Body of pancreas (tissue), 4 donors: ENCODE results near the gene ASXL1. TPM values are rescaled to one million over a fixed set of nuclear protein-coding genes. Genes with fewer than 3 reads are reported as not detected.
"Not testable (repeated sequence)": the region's sequence is repeated elsewhere in the genome, so short reads cannot be mapped to it uniquely, and the experiment has no call there.

Experiments used
- ATAC-seq: fragments of 150-250 bp; one replicate; pipeline ENCODE4 v1.9.1; 2016
- DNase-seq, 4 donors: peaks; one replicate each; pipeline ENCODE4 v3.0.0-alpha.2; 2019
- H3K27ac ChIP-seq, 4 donors: fragments of 200-600 bp; sonication (generic); 1 replicate in 3 of 4; 2 replicates in 1 of 4; pipeline versions ENCODE4 v1.5.1 to v1.6.1; 2016 to 2019; ENCODE audit warnings: mild to moderate bottlenecking in 1 of 4, mixed read lengths in 1 of 4, moderate library complexity in 1 of 4
- H3K27me3 ChIP-seq, 2 donors: fragments of 200-600 bp; sonication (generic); one replicate each; pipeline ENCODE4 v1.6.0; 2016; ENCODE audit warnings: mild to moderate bottlenecking in 1 of 2
- H3K36me3 ChIP-seq, 2 donors: fragments of 200-600 bp; sonication (generic); replicated peaks in 1 of 2; 2 replicates each; pipeline ENCODE4 v1.5.1; 2016; ENCODE audit warnings: low read depth in 2 of 2; ENCODE audit not compliant: insufficient read depth in 1 of 2
- H3K4me1 ChIP-seq: fragments of 200-600 bp; sonication (generic); one replicate; pipeline ENCODE4 v1.6.0; 2016
- H3K4me3 ChIP-seq, 2 donors: fragments of 200-600 bp; sonication (generic); 1 replicate in 1 of 2; 2 replicates in 1 of 2; pipeline ENCODE4 v1.5.1; 2016 to 2019
- H3K9me3 ChIP-seq, 3 donors: fragments of 200-600 bp; sonication (generic); 1 replicate in 2 of 3; 2 replicates in 1 of 3; pipeline ENCODE4 v1.5.1; 2016
- CTCF ChIP-seq, 7 experiments: fragments of 450-650 bp in 4 of 7; fragments of 200-600 bp in 3 of 7; sonication (generic) in 3 of 7; IDR thresholded peaks; one replicate each; pipeline ENCODE4 v1.5.1; 2016 to 2019; ENCODE audit warnings: antibody characterized with exemption in 7 of 7
- POLR2A ChIP-seq, 3 donors: fragments of 450-650 bp; IDR thresholded peaks; one replicate each; pipeline ENCODE4 v1.6.1; 2016; ENCODE audit warnings: antibody characterized with exemption in 3 of 3, mild to moderate bottlenecking in 2 of 3
- WGBS, 2 donors: methylation state at CpG; one replicate each; pipeline ENCODE4 v1.1.5; 2017; 5-methylcytosine and 5-hydroxymethylcytosine counted together
- intact Hi-C: fragments of 100-400 bp; cut with DNase I; formaldehyde crosslinking; loops from one replicate; pipeline ENCODE4 v1.15.1; 2023
- total RNA-seq, 2 donors: library from RNA; depleted of rRNA; stranded (reverse); fragments of >200 nt; gene quantifications; one replicate each; pipeline ENCODE4 v1.1.0, GENCODE V29; 2016

ASXL1 gene
- total RNA-seq, 2 donors from 2014 or later = 57.9 to 102 TPM

GRCh38 chr20:32336918-32337347, 21.2 kb upstream of the ASXL1 start:
- H3K27ac ChIP-seq = peak overlapping the region in 1 of 4 donors; percentile 5
- no peak for DNase-seq
- peak; percentile 35 to 72 (median 60) for TF ChIP-seq CTCF (IDR thresholded peaks at IDR 0.05)
- no peak for TF ChIP-seq POLR2A (IDR thresholded peaks at IDR 0.05)
- no peaks in the 10 kb centered on the region for H3K27me3 ChIP-seq
- no peaks in the 10 kb centered on the region for H3K9me3 ChIP-seq
- H3K4me1 ChIP-seq = peaks cover 56% of the 10 kb centered on the region
- no peaks in the 10 kb centered on the region for H3K36me3 ChIP-seq
- intact Hi-C loops = no loop called here
- 14 to 23% methylated on average over 5 of the region's 5 CpGs for WGBS, 2 donors
- H3K4me3 ChIP-seq = no peak overlapping the region
- no peak for ATAC-seq

GRCh38 chr20:32337937-32338661, 20.0 kb upstream of the ASXL1 start:
- TF ChIP-seq CTCF (IDR thresholded peaks at IDR 0.05) (no peak), POLR2A (IDR thresholded peaks at IDR 0.05) (no peak)
- ATAC-seq = no peak
- intact Hi-C loops = no loop called here
- Histone ChIP-seq H3K27ac (peak overlapping the region in 3 of 4 donors; percentile 32 to 69 (median 55)), H3K9me3 (no peaks in the 10 kb centered on the region), H3K36me3 (no peaks in the 10 kb centered on the region), H3K4me1 (peaks cover 48% of the 10 kb centered on the region), H3K27me3 (no peaks in the 10 kb centered on the region), H3K4me3 (no peak overlapping the region)
- no peak for DNase-seq
- 84 to 91% methylated on average over 11 of the region's 11 CpGs for WGBS, 2 donors

- intact Hi-C loops = no loop called here
- TF ChIP-seq CTCF (IDR thresholded peaks at IDR 0.05) (no peak), POLR2A (IDR thresholded peaks at IDR 0.05) (no peak)
- Histone ChIP-seq H3K27ac (peak overlapping the region; percentile 4 to 69 (median 44)), H3K27me3 (no peaks in the 10 kb centered on the region), H3K4me3 (no peak overlapping the region), H3K36me3 (no peaks in the 10 kb centered on the region), H3K4me1 (peaks cover 48% of the 10 kb centered on the region), H3K9me3 (no peaks in the 10 kb centered on the region)
- ATAC-seq (no peak), DNase-seq (peak in 1 of 4 donors; percentile 29)
- WGBS, 2 donors = 80 to 81% methylated on average over 7 of the region's 7 CpGs
These were observed 19.5 kb upstream of the ASXL1 start for GRCh38 chr20:32338665-32339064.

- intact Hi-C loops = no loop called here
- H3K4me1 ChIP-seq = peaks cover 44% of the 10 kb centered on the region
- 20 to 28% methylated on average over 2 of the region's 2 CpGs for WGBS, 2 donors
- H3K36me3 ChIP-seq = no peaks in the 10 kb centered on the region
- H3K27ac ChIP-seq = peak overlapping the region; percentile 4 to 69 (median 44)
- TF ChIP-seq CTCF (IDR thresholded peaks at IDR 0.05) = no peak
- no peak for TF ChIP-seq POLR2A (IDR thresholded peaks at IDR 0.05)
- H3K4me3 ChIP-seq = no peak overlapping the region
- no peaks in the 10 kb centered on the region for H3K9me3 ChIP-seq
- ATAC-seq (no peak), DNase-seq (peak in 1 of 4 donors; percentile 43)
- H3K27me3 ChIP-seq = no peaks in the 10 kb centered on the region
These were observed 19.0 kb upstream of the ASXL1 start for GRCh38 chr20:32339116-32339515.

GRCh38 chr20:32341053-32341452, 17.1 kb upstream of the ASXL1 start:
- intact Hi-C loops, H3K4me3 ChIP-seq, H3K27me3 ChIP-seq, DNase-seq, H3K27ac ChIP-seq, ATAC-seq, H3K9me3 ChIP-seq, H3K36me3 ChIP-seq: not testable (repeated sequence)
- WGBS, 2 donors = 85 to 93% methylated on average over 2 of the region's 2 CpGs
- H3K4me1 ChIP-seq = peaks cover 45% of the 10 kb centered on the region
